HT1080 (cell line): ENCODE measurements around the gene TXLNB. TPM values are rescaled to one million over a fixed set of nuclear protein-coding genes. Genes with fewer than 3 reads are reported as not detected.
A peak's percentile ranks its signal among the peaks of the same experiment; 100 is the strongest.

ENCODE experiments used
- DNase-seq: peaks from one replicate; pipeline ENCODE4 v3.0.0-alpha.2; 2015; ENCODE audit warnings: low read depth
- total RNA-seq: library from RNA; depleted of rRNA; stranded (reverse); fragments of >200 nt; shearing (Covaris generic); gene quantifications from 2 replicates; pipeline ENCODE4 v1.2.3, GENCODE V29; 2014

Gene TXLNB
- total RNA-seq, 1 experiment from 2014 or later = 0.40 TPM

DNA sequence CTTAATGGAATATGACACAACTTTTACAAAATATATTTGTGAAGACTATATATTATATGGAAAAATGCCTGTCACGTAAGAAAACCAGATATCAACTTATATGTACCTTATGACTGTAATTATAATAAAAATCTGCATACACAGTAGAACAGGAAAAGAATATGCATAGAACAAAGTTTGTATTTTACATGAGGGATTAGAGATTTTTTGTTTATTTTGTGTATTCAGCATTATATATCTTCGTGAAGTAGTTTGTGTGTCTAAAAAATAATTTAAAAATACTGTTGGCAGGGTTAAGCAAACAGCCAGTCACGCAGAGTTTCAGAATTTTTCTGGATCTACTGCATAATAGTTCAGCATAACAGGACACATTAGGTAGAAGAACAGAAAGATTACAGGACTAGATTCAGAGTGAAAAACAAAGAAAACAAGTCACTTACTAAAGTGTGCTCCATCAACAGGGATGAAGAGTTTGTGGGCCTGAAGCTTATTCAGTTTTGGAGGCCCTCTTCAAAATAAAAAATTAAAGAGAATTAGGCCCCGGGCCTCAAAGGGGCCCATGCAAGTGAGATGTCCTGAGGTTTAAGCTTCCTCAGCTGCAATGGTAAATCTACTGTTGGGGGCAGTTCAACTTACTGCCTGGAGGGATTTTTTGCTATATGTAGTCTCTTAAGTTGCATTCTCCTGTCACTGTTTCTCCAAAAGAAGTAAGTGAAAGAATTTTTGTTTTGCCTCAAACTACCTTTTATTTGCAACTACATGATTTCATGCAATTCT lies 16.3 kb downstream of the TXLNB start:
- DNase-seq = no peak

DNA sequence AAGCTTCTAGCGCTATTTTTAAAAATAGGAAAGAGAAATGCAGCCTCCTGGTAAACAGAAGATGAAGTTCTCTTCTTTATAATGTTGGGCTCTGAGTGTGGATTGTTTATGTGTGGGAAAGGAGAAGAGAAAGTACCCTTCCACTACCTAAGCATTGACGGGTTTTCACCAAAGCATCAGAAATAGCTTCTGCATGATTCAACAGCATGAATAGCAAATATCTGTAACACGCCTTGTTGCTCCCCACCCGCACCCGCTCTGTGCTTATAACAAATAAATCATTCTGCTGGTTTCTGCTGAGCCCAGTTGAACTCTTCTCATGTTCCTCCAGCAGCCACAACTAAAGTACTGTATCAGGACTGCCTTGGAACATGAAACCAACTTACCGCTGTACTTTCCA lies 20.7 kb downstream of the TXLNB start:
- DNase-seq = peak; percentile 39

DNA sequence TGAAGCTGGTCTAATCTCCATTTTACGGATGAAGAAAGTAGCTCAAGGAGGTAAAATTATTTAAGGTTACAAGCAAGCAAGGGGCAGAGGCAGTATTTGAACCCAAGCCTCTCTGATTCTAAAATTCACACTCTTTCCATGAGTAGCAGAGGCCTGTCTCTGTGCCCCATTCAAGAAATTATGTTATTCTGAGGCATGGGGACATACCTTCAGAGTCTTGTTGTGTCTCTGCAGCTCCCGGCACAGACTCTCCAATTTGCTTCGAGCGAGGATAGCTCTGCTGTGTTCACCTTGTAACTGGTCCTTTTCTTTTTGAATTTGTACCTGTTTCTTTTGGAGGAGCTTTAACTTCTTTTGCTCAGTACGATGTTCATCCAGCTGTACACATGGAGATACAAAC lies 21.5 kb downstream of the TXLNB start:
- no peak for DNase-seq

DNA sequence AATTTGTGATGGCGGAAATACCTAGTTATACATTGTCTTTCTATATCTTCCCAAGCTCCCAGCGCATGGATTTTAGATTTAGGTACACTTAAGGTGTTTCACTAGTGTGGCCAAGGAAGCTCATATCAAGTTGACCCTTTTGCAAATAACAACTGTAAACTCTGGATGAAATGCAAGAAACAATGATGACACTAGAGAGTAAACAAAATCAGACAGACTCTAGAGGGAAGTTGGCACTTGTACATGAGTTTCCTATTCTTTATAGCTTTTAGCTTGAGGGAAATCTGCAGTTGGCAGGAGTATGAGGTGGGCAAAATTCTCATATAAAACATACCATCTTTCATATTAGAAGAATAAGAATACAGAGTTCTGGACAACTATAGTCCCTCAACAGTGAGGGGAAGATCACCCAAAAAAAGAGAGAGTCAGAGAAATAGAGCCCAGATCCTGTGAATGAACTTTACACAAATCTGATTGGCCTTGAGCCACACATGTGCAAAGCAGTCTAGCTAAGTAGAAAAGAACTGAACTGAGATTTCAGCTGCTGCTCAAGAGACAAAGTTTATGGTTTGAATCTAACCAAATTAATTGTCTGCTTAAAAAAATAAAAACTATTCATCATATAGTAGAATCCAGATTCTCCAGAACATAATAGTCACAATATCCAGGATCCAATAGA lies 26.1 kb downstream of the TXLNB start:
- no peak for DNase-seq

DNA sequence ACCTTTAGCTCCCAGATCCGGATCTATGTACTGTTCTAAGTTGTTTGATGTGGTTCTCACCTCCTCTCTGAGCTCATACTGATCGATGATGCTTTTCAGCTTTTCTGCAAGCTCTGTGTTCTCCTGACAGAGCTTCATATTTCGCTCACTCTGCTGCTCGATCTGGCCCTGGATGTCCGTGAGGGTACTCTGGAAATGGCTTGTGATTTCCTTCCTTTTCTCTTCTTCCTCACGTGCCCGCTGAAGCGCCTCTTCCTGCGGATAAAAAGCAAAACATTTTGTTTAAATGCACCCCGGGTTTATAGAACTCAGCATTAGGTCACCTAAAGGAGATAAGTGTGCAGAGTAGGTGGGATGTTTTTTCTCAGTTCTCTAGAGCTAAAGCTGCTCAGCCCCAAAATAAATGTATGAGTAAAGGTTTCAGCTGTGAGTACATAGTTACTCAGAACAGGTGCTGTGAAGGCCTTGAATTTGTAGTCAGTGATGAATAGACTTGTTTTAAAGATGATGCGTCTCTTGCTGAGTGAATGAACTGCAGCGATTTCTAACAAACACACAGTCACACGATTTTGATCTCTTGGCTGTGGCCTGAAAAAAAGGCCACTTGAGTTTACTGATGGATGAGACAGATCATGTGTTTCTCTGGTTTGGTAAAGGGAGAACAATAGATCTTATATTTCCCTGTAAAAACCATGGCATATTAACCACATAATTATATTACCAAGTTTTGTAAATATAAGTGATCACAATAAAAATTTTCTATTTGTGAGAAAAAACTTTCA lies 29.1 kb downstream of the TXLNB start:
- DNase-seq = peak; percentile 53

DNA sequence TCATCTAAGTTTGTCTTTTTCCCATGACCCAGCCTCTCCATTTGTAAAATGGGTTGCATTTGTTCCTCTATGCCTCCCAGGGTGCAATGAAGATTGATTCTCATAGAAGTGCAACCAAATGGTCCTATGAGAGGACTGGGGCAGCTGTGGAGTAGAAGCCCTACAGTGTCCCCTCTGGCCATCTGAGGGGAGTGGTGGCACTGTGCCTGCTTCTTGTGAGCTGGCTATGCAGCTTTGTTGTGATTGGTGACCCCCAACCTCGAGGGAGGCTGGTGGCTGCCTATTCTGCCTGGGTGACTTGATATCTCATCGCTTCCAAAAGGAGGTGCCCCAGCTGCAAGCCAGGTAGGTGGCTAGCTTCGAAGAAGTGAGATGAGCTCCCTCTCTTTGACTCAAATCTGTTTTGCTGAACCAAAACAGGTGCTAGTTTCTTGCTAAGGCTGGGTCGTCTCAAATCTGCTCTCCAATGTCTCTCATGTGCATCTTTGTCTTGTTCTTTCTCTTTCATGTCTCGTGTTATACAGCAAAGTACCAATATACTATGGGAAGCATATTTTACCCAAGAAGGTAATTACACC lies 33.9 kb downstream of the TXLNB start:
- DNase-seq = no peak

DNA sequence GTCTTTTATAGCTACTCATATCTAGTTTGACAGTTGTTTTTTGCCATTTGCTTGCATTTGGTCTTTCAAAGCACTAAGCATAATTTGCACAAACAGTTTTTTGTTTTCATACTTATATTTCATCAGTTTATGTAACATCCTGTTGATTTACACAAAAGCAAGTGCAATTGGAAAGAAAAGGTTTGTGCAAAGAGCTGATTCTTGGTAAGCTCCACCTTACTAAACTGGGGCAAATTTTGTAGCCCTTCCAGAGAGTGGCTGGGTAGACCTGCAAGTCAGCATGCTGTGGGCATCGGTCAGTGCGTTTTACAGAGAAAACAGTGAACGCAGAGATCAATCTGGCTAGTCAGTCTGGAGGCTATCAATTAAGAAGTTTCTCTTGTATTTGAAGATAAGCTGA lies 34.5 kb downstream of the TXLNB start:
- DNase-seq = no peak

DNA sequence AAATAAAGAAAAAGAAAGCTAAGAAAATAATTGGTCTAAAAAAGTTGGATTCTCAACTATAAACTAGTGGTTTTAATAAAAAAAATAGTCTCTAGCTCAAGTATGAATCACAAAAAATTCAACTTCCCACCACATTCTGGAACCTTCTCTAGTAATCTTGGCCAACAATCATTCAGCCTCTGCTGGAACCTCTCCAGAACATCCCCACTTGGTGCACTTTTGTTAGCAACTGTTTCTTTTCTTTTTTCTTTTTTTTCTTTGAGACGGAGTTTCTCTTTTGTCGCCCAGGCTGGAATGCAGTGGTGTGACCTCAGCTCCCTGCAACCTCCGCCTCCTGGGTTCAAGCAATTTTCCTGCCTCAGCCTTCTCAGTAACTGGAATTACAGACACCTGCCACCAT lies 35.7 kb downstream of the TXLNB start:
- no peak for DNase-seq

DNA sequence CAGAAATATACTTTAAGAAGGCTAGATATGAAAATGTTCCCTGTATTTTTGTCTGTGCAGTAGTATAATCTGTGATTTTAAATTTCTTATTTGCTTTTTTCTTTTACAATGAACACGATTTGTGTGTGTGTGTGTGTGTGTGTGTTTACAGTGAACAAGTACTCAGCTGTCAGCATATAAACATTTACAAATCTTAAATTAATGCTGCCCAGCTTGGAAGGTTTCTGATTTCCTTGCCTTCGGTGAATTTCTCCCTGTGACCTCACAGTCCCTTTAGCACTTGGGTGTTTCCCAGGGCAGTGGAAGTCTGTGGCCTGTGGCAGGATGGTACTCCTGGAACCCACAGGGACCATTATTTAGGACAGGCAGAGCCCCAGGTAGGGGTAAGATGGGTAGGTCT lies 37.6 kb downstream of the TXLNB start:
- DNase-seq = no peak

DNA sequence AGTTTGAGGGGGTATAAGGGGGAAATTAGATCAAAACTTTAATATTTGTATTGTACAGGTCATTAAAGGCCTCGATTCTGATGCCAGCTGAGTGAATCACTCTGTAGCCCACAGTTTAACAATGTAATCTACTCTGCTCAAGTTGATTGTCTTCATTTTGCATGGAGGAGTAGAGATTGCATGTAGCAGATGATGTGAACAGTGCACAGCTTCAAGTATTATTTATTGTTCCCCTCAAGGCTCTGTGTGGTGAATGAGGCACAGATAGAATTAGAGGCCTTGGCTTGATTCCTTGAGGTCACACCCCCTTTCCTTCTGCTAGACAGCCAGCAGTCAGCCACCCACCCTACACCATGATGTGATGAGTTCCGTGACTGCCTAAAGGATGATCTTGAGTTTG lies 38.1 kb downstream of the TXLNB start:
- DNase-seq = no peak

DNA sequence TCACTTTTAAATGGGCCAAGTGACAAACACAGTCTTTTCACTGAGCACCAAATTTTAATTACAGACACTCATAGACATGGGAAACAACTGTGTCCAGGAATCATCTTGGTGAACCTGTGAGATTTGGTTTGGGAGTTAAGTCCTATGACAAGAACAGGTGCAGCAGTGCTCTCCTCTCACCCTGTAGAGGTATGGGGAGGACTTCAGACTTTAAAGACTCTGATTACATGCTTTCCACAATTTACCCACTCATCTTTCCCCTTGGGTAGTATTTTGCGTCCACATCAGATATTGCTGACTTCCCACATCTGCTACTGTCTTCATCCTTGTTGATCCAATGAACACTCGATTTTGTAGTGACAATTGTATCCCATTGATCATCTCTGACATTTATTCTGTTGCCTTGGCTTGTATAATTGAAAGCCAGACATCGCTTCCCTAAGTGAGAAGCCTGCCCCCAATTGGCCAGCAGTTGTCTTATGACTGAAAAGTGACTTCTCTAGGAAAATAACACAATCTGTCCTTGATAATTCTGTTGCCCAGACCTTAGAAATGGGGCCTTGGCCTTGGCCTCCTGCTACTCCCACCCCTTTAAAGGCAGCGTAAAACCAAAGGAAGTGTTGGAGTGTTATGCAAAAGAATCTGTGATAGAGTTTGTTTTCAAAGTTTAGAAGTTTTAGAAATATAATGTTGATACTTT lies 40.0 kb downstream of the TXLNB start:
- no peak for DNase-seq

DNA sequence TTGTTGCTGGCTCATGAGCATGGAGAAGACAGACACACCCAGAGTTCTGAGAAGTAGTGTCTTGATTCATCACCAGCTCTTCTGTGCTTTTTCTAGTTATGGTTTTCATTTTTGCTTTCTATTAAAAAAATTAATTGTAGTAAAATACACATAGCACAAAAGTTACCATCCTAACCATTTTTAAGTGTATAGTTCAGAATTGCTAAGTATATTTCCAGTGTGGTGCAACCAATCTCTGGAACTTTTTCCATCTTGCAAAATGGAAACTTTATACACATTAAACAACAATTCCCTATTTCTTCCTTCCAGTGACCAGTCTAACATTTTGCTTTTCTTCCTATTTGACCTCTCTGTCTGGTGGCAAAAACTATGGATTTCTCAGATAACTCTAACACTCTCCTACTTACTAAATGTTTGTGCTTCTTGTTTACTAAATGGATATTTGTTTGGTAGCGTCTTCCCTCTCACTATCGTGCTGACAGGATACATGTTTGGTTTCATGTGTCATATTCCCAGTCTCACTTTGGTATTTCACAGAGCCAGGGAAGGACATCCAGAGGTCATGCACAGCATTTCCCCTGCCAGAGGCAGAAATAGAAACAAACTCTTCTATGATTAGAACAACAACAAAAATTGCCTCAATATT lies 40.6 kb downstream of the TXLNB start:
- no peak for DNase-seq

DNA sequence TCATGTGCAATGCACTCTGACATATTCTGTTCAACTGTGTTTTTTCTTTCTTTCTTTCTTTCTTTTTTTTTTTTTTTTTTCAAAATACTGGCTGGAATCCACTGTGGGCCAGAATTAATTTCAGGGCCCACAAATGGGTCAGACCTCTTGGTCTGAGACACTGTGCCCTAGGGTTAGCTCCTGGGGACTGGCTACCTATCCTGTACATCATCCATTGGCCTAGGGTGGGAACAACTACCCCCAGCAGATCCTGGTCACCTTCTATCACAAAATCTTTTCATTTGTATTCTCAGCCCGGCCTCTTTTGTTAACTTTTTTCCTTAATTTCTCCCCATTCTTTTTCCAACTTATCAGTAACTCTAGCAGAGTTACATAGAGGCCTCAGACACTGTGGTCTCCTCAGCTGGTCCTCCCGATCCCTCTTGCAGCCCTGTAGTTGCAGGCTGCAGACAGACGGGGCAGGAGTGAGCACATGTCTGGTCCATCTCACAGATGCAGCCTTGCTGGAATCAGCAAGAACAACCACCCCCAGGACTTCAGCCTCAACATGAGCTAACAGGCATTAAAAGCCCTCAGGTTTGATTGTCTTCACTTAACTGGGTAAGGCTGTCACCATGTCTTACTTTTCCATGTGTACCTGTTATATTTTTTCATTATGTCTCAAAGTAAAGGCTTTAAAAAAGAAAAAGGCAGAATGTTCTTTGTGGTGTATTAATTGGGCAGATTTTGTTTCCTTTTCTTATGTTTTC lies 41.3 kb downstream of the TXLNB start:
- DNase-seq = peak; percentile 40

DNA sequence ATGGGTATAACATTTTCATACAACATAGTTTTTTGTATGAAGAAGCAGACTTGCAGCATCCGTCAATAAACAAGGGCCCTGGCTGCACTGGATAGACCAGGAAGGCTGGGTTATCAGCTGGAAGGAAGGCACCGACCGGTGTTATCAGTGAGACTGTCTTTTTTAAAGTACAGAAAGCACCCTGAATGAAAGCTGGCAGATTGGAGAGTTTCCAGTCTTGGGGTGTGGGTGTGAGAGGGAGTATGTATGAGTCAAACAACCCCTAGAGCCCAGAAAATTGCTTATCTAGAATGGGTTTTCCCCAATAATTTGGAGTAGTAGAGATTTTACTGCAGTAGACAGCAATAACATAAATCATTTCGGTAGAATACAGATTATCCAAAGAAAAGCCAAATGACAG lies 42.4 kb downstream of the TXLNB start:
- no peak for DNase-seq

DNA sequence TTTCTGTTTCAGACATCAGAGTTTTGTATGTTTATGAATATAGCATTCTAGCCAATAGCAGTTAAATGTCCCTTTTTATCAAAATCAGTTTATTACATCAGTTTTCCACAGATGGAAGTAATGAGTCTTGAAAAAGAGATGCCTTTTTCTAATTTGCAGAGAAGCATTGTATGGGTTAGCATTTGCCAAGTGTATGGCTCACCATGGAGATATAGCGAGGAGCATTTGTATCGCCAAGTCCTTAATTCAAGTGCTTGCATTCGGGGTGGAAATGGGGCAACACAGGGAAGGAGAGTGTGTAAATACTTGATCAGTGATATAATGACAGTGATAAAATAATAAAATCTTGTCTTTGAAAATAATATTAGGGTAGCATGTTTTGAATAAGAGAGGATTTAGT lies 42.9 kb downstream of the TXLNB start:
- no peak for DNase-seq

DNA sequence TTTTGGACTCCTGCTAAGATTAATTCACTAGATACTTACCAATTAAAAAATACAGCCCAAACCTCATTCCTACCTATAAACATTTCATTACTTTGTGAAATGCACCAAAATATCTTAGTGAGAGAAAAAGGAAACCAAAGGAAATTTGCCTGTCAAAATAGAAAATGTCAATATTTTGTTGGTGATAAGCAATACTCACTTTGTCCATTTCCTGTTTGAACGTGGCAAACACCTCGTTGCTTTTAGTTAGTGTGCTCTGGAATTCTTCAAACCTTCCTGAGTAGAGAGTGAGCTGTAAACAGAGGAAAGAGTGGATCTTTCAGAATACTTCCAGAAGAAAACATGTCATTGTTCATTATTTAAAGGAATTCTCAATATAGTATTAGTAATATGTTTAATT lies 44.2 kb downstream of the TXLNB start:
- no peak for DNase-seq

DNA sequence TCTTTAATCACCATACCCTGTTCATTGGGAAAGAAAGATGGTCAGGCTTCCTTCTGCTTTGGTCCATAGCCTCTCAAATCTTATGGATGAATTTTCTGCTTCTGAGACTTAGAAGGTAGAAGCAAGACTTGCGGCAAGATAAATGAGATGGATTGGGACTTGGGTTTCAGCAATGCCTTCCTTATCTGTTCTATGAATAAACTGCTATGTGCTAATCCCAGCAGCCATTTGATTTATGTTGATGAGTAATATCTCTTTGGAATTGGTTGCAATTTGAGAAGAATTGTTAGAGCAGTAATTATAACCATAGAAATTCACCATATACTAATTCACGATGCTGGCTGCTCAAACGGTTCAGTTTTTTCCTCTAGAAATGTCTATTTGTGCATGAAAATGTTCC lies 48.3 kb downstream of the TXLNB start:
- DNase-seq = no peak

DNA sequence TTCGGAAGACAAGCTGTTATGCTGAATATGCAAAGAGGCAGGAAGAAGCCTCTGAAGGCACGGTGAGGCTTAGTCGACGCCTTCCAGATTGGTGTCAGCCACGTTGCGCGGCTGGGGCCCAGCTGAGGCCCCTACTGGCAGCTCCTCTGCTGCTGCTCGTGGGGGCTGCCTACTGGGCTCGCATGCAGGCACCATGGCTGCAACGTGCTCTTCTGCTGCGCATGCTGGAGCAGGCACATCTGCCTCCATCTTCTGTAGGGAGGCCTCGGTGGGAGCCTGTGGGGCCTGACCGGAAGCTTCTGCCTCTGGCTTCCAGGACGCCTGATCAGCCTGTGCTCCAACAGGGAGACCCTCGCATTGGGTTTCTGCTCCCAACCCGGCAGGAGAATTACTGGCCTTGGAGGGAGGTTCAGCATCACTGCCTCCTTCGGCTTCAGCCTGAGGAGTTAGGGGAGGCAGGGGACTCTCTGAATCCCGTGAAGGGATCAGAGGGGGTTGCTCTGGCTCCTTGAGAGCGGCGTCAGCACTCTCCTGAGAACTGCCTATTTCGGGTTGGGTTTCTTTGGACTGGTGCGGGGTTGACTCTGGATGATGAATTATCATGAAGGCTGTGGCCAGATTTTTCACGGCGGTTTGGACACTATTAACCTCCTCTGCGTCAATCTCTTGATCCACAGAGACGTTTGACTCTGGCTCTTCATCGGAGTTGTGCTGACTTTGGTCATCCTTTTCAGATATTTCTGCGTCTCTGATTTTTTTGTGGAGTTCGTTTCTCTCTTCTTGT lies 49.1 kb downstream of the TXLNB start:
- DNase-seq = no peak
